ENCODE results near the gene ATG13.

Gene ATG13

GRCh38 chr11:46712874-46713576 lies 95.7 kb downstream of the ATG13 start:
- TF ChIP-seq TAF1 (IDR thresholded peaks at IDR 0.05; ENCODE audit: low read depth): no peak
- no peak for TF ChIP-seq ZBTB7A (IDR thresholded peaks at IDR 0.05; ENCODE audit: low read depth)
- no peak for TF ChIP-seq RAD21 (IDR thresholded peaks at IDR 0.05; ENCODE audit: low read depth)
- TF ChIP-seq TEAD4 (IDR thresholded peaks at IDR 0.05): no peak
- no peak for TF ChIP-seq YY1 (IDR thresholded peaks at IDR 0.05; ENCODE audit: low read depth)
- TF ChIP-seq CEBPB (IDR thresholded peaks at IDR 0.05): no peak
- TF ChIP-seq, protein P1, sequence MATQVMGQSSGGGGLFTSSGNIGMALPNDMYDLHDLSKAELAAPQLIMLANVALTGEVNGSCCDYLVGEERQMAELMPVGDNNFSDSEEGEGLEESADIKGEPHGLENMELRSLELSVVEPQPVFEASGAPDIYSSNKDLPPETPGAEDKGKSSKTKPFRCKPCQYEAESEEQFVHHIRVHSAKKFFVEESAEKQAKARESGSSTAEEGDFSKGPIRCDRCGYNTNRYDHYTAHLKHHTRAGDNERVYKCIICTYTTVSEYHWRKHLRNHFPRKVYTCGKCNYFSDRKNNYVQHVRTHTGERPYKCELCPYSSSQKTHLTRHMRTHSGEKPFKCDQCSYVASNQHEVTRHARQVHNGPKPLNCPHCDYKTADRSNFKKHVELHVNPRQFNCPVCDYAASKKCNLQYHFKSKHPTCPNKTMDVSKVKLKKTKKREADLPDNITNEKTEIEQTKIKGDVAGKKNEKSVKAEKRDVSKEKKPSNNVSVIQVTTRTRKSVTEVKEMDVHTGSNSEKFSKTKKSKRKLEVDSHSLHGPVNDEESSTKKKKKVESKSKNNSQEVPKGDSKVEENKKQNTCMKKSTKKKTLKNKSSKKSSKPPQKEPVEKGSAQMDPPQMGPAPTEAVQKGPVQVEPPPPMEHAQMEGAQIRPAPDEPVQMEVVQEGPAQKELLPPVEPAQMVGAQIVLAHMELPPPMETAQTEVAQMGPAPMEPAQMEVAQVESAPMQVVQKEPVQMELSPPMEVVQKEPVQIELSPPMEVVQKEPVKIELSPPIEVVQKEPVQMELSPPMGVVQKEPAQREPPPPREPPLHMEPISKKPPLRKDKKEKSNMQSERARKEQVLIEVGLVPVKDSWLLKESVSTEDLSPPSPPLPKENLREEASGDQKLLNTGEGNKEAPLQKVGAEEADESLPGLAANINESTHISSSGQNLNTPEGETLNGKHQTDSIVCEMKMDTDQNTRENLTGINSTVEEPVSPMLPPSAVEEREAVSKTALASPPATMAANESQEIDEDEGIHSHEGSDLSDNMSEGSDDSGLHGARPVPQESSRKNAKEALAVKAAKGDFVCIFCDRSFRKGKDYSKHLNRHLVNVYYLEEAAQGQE (IDR thresholded peaks at IDR 0.05; ENCODE audit: low read depth): no peak
- TF ChIP-seq EP300 (IDR thresholded peaks at IDR 0.05; ENCODE audit: borderline replicate concordance): no peak
- TF ChIP-seq NFIC (IDR thresholded peaks at IDR 0.05): no peak
- TF ChIP-seq, protein P2, sequence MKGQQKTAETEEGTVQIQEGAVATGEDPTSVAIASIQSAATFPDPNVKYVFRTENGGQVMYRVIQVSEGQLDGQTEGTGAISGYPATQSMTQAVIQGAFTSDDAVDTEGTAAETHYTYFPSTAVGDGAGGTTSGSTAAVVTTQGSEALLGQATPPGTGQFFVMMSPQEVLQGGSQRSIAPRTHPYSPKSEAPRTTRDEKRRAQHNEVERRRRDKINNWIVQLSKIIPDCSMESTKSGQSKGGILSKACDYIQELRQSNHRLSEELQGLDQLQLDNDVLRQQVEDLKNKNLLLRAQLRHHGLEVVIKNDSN (IDR thresholded peaks at IDR 0.05): no peak
- no peak for TF ChIP-seq CREB1 (IDR thresholded peaks at IDR 0.05; ENCODE audit: low read depth)
- TF ChIP-seq TCF12 (IDR thresholded peaks at IDR 0.05; ENCODE audit: low read depth): no peak

- no peak for TF ChIP-seq NFIC (IDR thresholded peaks at IDR 0.05)
- TF ChIP-seq, protein P2 (IDR thresholded peaks at IDR 0.05): no peak
Measured at GRCh38 chr11:46718155-46719019, 101.0 kb downstream of the ATG13 start.

DNA sequence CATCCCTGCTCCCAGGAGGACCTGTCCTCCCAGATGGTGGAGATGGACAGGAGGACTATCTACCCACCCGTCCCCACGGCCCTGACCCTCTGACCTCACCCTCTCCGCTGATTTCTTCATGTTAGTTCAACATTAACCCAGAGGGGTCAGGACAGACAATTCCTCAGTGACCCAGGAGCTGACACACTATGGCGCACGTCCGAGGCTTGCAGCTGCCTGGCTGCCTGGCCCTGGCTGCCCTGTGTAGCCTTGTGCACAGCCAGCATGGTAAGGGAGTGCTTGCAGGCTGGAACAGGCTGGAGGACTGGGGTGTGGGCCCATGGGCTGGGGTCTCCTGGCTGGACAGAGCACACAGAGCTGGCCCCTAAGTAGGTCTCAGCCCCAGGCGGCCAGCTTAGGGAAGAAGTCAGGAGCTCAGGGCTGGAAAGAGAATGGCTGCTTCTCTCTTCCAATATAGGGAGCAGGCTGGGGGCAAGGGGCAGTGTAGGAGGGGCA lies 101.7 kb downstream of the ATG13 start, which contains the start of gene F2:
TSS of gene F2 (plus strand) at position 166 of the 495 bp plus-strand sequence. CDS start at position 189, 23 bp downstream.
- TF ChIP-seq NFIC (IDR thresholded peaks at IDR 0.05) (no peak), TAF1 (IDR thresholded peaks at IDR 0.05; ENCODE audit: low read depth) (no peak), ZBTB7A (IDR thresholded peaks at IDR 0.05; ENCODE audit: low read depth) (no peak), YY1 (IDR thresholded peaks at IDR 0.05; ENCODE audit: low read depth) (no peak), TEAD4 (IDR thresholded peaks at IDR 0.05) (no peak), CEBPB (IDR thresholded peaks at IDR 0.05) (no peak), EP300 (IDR thresholded peaks at IDR 0.05; ENCODE audit: borderline replicate concordance) (no peak), CREB1 (IDR thresholded peaks at IDR 0.05; ENCODE audit: low read depth) (no peak), TCF12 (IDR thresholded peaks at IDR 0.05; ENCODE audit: low read depth) (no peak), EGR1 (IDR thresholded peaks at IDR 0.05) (no peak), FOXM1 (IDR thresholded peaks at IDR 0.05; ENCODE audit: borderline replicate concordance, low read depth) (no peak)
- TF ChIP-seq, protein P2 (IDR thresholded peaks at IDR 0.05): no peak
- TF ChIP-seq, protein P3, sequence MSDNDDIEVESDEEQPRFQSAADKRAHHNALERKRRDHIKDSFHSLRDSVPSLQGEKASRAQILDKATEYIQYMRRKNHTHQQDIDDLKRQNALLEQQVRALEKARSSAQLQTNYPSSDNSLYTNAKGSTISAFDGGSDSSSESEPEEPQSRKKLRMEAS (IDR thresholded peaks at IDR 0.05): no peak

DNA sequence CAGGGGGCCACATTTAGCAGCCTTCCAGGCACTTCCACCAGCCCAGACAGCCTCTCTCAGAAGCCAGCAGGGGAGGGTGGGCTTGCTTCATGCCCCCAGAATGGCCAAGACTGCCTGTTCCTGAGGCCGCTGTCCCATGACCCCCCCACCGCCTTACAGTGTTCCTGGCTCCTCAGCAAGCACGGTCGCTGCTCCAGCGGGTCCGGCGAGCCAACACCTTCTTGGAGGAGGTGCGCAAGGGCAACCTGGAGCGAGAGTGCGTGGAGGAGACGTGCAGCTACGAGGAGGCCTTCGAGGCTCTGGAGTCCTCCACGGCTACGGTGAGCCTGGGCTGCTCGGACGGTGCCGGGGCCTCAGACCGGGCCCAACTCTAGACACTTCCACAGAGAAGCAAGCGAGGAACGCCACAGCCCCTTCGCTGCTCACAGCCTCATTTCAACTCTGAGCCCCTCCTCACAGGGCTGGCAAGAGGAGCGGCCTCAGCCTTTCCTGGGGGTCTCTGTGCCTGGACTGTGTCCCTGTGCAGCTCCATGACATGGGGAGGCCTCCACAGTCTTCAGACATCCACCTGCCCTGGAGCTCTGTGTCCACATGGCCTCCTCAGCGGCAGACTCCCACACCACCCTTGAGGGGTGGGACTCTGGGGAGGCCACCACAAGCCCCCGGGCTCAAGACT lies 102.3 kb downstream of the ATG13 start:
- TF ChIP-seq TEAD4 (IDR thresholded peaks at IDR 0.05) (no peak), RAD21 (IDR thresholded peaks at IDR 0.05; ENCODE audit: low read depth) (no peak), CEBPB (IDR thresholded peaks at IDR 0.05) (no peak), CREB1 (IDR thresholded peaks at IDR 0.05; ENCODE audit: low read depth) (no peak), EGR1 (IDR thresholded peaks at IDR 0.05) (no peak), NFIC (IDR thresholded peaks at IDR 0.05) (no peak), TAF1 (IDR thresholded peaks at IDR 0.05; ENCODE audit: low read depth) (no peak)
- TF ChIP-seq, protein P3 (IDR thresholded peaks at IDR 0.05): no peak
- TF ChIP-seq, protein P1 (IDR thresholded peaks at IDR 0.05; ENCODE audit: low read depth): no peak
- TF ChIP-seq, protein P2 (IDR thresholded peaks at IDR 0.05): no peak
